GM12865 (cell line): ENCODE measurements around the gene ENPP1.
A peak's percentile ranks its signal among the peaks of the same experiment; 100 is the strongest.

ENCODE experiments used
- DNase-seq: peaks from one replicate; pipeline ENCODE4 v3.0.0; 2010; ENCODE audit warnings: low read depth
- H3K4me3 ChIP-seq: 2 replicates; pipeline ENCODE4 v1.5.1; 2011; ENCODE audit warnings: mild to moderate bottlenecking, low read depth, low read length, control low read depth
- TF ChIP-seq, protein P1 (sequence below): IDR thresholded peaks from 2 replicates; pipeline ENCODE4 v1.5.1; 2011; ENCODE audit warnings: low read length, control low read depth, low read depth, inconsistent platforms; ENCODE audit not compliant: insufficient read depth; ENCODE audit errors: missing control alignments

Gene ENPP1

DNA sequence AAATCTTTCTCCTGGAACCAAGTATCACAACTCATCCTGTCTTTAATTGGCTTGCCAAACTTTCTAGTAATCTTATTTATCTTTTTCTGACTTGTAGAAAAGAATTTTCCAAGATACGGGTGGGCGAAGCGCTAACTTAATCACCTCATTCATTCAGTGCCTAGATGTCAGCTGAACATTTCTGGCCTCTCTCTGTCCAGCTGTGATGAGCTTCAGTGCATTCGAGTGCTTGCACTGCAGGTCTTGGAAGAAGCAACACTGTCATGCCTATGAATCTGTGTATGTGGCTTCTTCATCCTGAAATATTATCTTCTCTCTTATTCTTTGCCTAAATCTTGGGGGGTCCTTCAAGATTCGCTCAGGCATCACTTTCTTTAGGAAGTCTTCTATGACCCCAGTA lies 16.3 kb upstream of the ENPP1 start:
- no peak overlapping the region for H3K4me3 ChIP-seq
- TF ChIP-seq, protein P1, sequence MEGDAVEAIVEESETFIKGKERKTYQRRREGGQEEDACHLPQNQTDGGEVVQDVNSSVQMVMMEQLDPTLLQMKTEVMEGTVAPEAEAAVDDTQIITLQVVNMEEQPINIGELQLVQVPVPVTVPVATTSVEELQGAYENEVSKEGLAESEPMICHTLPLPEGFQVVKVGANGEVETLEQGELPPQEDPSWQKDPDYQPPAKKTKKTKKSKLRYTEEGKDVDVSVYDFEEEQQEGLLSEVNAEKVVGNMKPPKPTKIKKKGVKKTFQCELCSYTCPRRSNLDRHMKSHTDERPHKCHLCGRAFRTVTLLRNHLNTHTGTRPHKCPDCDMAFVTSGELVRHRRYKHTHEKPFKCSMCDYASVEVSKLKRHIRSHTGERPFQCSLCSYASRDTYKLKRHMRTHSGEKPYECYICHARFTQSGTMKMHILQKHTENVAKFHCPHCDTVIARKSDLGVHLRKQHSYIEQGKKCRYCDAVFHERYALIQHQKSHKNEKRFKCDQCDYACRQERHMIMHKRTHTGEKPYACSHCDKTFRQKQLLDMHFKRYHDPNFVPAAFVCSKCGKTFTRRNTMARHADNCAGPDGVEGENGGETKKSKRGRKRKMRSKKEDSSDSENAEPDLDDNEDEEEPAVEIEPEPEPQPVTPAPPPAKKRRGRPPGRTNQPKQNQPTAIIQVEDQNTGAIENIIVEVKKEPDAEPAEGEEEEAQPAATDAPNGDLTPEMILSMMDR = no peak
- DNase-seq = no peak

DNA sequence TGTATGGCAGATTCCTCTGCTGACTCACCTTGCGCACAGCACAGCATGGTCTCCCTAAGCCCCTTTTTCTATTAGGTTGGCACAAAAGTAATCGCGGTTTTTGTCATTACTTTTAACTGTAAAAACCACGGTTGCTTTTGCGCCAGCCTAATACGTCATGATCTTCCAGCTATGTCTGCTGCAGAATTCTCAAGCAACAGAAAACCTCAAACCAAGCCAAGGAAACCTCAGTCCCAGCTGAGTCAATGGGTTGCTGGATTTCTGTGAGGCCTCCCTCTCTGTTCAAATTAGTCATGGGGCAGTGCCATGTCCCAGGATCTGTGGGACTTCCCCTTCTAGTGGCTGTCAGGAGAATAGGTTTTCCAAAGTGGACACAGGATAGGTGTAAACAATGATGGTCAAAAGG lies 15.7 kb upstream of the ENPP1 start:
- DNase-seq = no peak
- TF ChIP-seq, protein P1 = no peak

DNA sequence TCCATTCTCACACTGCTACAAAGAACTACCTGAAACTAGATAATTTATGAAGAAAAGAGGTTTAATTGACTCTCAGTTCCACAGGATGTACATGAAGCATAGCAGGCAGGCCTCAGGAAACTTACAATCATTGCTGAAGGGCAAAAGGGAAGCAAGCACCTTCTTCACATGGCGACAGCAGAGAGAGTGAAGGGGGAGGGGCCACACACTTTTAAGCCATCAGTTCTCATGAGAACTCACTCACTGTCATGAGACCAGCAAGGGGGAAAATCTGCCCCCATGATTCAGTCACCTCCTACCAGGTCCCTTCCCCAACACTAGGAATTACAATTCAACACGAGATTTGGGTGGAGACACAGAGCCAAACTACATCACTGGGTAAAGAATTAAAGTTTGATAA lies 12.5 kb upstream of the ENPP1 start:
- TF ChIP-seq, protein P1 = no peak
- DNase-seq = no peak
- H3K4me3 ChIP-seq = no peak overlapping the region

More for the DNA sequence above, 15.7 kb upstream of the ENPP1 start:
- no peak overlapping the region for H3K4me3 ChIP-seq

DNA sequence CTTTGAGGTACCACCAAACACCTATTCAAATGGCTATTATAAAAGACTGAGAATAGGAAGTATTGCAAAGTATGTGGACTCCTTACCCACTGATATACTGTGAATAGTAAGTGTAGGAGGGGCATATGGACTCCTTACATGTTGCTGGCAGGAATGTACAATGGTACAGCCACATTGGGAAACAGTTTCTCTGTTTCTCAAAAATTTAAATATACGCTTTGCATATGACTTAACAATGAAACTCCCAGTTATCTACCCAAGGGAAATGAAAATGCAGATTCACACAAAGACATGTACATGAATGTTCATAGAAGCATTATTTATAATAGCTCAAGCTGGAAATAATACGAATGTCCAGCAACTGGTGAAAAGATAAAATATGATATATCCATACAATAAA lies 5.5 kb upstream of the ENPP1 start:
- H3K4me3 ChIP-seq = no peak overlapping the region
- no peak for DNase-seq
- TF ChIP-seq, protein P1 = no peak

DNA sequence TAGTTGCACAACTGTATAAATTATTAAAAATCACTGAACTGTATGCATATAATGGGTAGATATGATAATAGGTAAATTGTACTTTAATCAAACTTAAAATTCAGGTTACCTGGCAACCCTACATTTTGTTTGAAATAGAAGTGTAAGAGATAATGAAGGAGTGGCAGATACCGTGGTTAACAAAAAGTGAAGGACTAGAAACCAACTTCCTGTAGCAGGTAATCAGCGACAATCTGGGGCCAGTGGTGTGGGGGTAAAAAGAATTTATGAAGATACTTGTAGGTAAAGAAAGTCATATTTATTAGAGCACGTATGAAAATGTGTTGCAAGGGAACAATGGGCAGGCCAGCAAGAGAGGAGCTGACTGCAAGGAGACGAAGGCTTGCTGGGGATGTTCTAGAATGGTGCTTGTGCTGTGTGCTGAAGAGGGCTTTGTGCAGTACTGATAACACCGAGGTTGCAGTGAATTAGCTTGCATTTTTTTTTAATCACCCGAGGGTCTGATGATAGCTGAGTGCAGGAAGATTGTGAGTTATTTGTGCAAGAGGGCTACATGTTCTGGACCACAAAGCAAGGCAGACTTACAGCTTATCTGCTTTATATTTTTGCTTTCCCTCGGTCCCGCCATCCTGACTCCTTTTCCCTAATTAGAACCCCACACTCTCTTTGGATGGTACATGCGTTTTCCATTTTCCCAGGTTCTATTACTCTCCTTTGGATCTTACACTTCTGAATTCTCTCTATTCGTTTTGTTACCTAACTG lies 4.6 kb upstream of the ENPP1 start:
- H3K4me3 ChIP-seq = no peak overlapping the region
- TF ChIP-seq, protein P1 = no peak
- DNase-seq = no peak

DNA sequence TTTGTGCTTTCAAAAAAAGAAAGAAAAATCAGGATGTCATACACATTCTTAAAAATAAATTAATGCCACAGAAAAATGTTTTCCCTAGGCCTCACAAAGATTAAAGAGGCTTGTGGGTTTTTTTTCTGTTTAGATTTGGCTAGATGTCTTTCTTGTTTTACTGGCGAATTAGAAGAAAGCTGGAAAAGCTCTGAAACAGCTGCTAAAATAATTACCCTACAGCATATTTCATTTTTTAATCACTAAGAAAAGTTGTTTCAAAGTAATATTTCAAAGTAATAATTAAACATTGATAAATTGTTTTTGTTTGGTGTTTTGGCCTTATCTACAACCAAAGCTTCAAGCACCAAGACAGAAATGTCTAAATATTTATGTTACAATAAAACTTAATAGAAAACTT lies 3.7 kb upstream of the ENPP1 start:
- no peak overlapping the region for H3K4me3 ChIP-seq
- no peak for DNase-seq
- TF ChIP-seq, protein P1 = no peak

DNA sequence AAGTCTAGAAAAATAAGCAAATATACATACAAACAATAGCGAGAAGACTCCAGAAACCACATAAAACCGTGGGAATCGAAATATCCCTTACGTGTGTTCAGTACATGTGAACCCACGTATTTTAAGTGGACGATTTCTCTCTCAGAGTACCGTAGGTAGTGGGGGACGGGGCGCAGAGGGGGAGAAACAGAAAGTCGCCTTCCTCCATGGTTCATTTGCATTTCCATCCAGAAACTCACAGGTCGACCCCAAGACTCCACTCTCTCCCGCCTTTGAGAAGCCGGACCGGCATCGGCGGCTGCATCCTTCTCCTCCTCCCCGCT lies 538 bp upstream of the ENPP1 start:
- TF ChIP-seq, protein P1 = no peak
- H3K4me3 ChIP-seq = peak overlapping the region; percentile 32
- no peak for DNase-seq
